ENCODE data around the gene STON2.
"Not testable (repeated sequence)": the region's sequence is repeated elsewhere in the genome, so short reads cannot be mapped to it uniquely, and the experiment has no call there.

STON2 gene, protein sequence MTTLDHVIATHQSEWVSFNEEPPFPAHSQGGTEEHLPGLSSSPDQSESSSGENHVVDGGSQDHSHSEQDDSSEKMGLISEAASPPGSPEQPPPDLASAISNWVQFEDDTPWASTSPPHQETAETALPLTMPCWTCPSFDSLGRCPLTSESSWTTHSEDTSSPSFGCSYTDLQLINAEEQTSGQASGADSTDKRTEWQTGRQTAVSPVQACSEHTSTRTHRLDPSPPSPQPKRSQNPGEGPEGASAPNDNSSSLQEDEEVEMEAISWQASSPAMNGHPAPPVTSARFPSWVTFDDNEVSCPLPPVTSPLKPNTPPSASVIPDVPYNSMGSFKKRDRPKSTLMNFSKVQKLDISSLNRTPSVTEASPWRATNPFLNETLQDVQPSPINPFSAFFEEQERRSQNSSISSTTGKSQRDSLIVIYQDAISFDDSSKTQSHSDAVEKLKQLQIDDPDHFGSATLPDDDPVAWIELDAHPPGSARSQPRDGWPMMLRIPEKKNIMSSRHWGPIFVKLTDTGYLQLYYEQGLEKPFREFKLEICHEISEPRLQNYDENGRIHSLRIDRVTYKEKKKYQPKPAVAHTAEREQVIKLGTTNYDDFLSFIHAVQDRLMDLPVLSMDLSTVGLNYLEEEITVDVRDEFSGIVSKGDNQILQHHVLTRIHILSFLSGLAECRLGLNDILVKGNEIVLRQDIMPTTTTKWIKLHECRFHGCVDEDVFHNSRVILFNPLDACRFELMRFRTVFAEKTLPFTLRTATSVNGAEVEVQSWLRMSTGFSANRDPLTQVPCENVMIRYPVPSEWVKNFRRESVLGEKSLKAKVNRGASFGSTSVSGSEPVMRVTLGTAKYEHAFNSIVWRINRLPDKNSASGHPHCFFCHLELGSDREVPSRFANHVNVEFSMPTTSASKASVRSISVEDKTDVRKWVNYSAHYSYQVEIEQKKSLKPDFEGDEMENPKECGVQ

DNA sequence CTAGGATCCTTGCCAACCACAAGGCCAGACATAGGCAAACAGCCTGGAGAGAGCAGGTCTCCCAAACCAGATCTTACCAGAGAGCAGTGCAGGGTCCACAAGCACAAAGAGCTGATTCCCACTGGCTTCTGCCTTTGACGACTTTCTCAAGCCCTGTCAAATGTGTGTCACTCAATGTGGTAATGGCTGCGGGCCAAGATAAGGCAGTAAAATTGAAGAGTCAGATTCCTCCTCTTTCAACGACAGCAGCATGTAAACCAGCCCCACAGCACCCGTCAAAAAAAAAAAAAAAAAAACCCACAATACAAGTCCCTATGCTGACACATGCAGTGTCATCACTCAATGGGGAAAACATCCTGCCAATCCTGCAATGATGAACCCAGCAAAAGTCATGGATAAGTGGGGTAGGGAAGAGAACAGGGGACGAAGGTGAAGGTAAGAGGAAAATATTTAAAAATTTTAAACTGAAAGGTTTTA lies at the start of gene STON2:
Gene STON2 (minus strand): TSS at position 123 of the 477 bp plus-strand sequence. CDS start 1,942 bp downstream, outside the sequence.
- intact Hi-C loops (cut with DNase I): no loop called here
- DNase-seq: peak in 1 of 42 donors; percentile 22

DNA sequence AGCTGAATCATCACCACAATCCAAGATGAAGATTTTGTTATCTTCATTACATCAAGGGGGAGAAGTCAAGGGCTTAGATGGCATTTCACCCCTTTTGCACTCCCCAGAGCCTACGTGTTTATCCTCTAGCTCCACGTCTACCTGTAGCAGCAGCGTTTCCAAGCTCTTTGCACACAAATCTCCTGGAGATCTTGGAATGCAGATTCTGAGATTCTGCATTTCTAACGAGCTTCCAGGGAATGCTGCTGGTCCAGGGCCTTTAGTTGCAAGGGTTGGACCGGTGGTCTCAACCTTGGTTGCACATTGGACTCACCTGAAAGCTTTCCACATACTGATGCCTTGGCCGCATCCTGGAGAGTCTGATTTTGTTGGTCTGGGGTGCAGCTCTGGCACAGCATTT lies 49.5 kb upstream of the STON2 start:
- intact Hi-C loops (cut with DNase I): no loop called here
- DNase-seq: no peak

DNA sequence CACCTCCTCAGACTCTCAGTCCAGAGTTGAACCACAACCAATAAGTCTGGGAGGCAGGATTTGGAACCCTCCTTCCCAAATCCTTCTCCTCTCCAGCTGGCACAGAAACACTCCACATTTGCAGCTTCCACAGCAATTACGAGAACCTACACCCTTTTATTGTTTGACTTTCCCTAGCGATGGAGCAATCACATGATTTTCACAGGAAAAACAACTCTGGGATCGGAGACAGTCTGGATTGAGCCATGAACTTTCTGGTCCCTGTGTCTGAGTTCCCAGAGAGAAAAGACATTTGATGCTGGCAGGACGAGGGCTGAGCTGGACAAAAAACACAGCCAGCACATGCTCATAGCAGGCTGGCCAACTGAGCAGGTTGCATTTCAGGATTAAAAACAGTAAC lies 49.0 kb upstream of the STON2 start:
- intact Hi-C loops (cut with DNase I): no loop called here
- no peak for DNase-seq

DNA sequence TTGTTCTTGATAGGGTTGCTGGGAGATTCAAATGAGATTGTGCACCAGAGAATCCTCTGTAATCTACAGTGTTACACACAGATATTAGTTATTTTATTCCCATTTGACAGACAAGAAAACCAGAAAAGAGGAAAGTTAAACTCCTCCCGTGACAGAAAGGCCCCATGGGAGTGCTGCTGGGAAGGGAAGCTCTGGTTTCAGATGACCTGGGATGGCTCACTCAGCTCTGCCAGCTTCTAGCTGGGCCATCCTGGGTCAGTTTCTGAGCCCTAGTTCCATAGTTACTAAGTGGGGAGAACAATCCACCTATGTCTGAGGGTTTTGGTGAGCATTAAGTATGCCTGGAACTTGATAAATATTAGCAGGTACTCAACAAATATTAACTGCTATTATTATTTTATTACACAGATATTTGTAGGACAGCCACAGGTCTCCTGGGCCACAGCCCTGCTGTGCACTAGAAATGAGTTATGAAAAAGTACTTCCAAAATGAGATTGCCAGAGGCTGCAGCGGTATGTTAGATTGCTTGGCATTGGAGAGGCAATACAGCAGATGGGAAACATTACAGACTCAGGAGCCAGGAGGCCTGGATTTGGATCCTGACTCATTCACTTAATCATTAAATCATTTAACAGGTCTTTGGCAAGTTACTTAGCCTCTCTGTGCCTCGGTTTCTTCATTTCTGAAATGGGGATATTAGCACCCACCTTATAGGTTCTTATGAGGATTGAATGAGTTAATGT lies 47.1 kb upstream of the STON2 start:
- intact Hi-C loops (cut with DNase I): no loop called here
- no peak for DNase-seq

DNA sequence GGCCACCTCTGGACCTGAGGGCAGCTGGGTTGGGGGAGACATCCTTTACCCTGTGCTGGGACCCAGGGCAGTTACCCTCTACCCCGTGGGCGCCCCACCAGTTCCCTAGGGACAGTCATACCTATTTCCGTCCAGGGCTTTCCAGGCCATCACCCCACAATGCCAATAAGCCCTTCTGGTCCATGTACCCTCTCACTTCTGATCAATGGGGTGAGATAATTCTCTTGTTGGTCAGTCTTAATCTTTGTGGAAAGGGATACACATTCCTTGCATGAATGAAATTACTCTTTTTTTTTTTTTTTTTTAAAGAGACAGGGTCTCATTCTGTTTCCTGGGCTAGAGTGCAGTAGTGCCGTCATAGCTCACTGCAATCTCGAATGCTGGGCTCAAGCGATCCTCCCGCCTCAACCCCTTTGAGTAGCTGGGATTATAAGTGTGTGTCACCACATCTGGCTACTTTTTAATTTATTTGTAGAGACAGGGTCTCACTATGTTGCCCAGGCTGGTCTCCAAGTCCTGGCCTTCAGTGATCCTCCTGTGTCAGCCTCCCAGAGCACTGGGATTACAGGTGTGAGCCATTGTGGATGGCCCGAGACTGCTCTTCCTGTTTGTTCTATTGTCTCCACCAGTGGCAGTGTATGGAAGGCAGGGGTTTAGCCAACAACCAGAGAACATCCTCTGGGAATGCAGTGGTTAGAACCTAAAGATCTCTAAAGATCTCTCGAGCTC lies 46.3 kb upstream of the STON2 start:
- no peak for DNase-seq
- intact Hi-C loops (cut with DNase I): no loop called here

DNA sequence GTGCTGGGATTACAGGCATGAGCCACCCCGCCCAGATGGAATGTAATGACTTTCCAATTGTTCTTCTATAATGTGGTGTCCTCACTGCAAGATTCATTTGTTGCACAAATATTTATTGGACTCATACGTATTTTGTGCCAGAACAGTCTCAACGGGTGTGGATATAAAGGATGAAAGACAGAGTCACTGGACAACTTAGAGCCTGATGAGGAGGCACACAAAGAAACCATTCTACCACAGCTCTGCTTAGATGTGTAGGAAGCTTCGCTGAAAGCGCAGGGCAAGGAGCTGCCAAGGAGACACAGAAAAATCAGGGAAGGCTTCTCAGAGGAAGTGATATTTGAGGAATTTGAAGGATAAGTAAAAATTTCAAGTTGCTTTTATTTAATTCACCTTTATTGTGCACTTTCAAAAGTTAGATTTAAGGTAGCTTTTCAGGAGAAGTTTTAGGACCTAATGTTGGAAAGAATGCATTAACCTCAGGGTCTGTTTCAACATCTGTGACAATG lies 41.6 kb upstream of the STON2 start:
- intact Hi-C loops (cut with DNase I): no loop called here
- DNase-seq: no peak

DNA sequence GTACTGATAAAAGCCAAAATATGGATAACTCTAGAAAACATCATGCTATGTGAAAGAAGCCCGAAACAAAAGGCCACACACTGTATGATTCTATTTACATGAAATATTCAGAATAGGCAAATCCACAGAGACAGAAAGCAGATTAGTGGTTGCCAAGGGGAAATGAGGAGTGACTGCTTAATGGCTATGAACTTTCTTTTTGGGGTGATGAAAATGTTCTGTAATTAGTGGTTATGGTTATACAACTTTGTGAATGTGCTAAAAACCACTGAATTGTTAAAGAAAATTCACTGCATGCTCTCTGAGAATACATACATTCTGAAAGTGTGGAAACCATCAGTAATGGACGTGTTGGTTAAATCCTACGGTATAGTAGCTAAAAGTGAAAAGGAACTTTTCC lies 39.9 kb upstream of the STON2 start:
- intact Hi-C loops (cut with DNase I): no loop called here
- DNase-seq: no peak

DNA sequence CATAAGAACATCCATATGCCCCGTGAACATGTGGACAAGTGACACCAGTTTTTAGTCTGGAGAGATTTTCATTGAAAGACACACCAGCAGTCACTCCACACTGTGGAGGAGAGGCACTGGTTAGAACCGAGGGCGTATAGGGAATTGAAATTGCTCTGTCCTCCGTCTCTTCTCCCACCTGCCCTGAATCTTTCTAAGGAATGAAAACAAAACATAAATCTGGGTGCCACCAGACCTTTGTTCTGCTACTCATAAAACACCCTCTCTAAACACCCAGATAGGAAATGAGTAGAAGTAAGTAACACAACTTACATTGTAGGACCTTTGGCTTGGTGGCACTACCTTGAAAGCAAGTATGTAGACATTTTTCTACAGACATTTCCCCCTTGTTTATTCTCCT lies 37.1 kb upstream of the STON2 start:
- intact Hi-C loops (cut with DNase I): no loop called here
- no peak for DNase-seq

DNA sequence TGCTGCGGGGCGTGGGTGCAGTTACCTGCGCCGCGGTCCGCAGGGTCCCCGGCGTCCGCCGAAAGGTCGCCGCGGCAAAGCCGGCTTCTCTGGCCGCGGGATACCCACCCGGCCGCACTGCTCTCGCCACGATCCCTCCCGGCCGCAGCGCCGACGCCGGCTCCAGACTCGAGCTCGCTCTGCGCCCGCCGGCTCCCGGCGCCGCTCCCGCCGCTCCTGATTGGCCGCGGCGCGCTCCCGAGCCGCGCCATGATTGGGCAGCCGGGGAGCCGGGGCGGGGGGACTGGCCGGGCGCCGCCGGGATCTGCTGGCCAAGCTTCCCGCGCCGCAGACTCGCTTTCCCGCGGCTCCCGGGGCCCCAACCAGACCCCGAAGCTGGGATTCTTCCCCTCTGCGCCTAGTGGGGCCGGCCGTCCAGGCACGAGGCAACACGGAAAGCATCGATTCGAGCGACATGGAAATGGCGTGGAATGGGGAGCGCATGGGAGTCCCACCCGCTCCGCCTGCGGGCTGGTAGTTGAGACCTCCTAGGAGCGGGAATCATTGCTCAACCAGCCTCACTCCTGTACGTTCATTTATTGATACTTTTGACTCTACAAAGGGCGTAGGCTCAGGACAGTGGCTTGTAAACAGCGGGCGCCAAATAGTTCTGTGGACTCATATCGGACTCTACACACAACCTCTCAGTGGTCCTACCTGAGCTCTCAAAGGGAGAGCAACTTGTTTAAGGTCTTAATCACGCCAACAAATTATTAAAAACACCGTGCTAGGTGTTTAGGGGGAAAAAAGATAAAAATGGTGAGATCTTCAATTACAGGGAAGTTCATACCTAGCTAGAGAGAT lies 36.4 kb upstream of the STON2 start:
- intact Hi-C loops (cut with DNase I): no loop called here
- peak; percentile 28 to 90 (median 78) for DNase-seq

DNA sequence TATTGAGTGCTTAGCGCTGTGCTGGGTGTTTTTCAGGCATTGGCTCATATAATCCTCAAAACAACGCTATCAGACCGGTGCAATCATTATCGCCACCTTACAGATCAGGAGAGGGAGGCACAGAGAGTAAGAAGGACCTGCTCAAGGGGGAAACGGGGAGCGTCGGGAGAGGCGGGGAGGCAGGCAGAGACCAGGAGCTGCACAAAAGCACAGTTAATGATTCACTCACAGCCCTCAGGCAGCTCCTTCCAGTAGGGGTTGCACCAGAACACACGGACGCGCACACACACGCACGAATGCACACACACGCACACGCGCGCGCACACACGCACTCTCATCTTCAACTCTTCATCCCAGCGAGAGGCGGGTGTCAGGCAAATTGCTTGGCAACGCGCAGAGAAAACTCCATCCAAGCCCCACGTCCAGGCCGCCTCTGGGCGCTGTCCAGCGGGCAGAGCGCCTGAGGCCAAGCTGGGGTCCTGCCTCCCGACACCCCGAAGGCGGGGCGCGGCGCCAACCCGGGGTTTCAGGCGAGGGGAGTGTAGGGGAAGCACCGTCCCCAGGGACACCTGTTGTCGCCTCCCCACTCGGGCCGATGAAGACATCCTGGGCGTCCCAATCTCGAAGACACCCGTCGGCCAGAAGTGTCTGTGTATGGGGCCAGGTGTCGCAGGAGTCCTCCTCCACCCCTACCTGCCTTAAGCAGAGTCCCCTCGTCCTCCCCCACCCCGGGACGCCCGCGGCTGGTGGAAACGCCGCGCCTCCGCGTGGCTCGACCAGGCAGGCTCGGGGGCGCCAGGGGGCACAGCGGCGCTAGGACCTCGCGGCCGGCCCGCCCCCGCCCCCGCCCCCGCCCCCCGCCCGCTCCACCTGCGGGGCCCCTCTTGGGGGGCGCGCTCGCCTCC lies 35.5 kb upstream of the STON2 start:
- peak; percentile 41 to 85 (median 63) for DNase-seq
- intact Hi-C loops (cut with DNase I): no loop called here

DNA sequence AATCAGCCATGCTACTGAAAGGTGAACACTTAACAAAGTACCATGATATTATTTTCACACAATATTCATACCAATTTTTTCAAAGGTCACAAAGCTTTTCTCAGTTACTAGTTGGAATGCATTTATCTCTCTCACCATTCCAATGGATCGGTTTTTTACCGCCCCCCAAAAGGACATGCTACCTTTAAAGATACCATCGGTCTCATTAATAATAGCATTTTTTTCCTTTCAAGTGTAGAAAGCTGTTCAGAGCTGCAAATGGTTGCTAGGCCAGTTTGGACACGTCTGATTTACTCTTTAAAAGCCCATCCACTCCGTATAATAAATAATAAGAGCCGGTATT lies 34.9 kb upstream of the STON2 start:
- intact Hi-C loops (cut with DNase I): no loop called here
- DNase-seq: no peak

DNA sequence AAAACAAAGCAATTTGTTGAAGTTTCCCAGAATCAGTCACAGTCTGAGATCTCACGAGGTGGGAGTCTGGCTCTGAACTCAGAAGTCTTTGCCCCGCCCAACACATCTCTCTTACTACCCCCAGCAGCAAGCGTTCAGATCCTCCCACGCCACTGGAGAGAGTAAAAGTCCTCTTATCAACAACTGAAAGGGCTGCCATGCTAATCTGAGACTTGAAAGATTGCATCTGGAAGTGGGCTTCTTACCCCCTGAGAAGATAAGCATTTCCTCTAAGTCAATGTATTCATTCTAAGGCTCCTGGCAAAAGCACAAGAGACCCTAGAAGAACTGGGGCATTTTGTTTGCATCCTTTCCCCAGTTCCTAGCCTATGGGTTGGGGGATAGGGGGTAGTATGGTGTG lies 34.1 kb upstream of the STON2 start:
- peak in 2 of 42 donors; percentile 24 to 32 for DNase-seq

DNA sequence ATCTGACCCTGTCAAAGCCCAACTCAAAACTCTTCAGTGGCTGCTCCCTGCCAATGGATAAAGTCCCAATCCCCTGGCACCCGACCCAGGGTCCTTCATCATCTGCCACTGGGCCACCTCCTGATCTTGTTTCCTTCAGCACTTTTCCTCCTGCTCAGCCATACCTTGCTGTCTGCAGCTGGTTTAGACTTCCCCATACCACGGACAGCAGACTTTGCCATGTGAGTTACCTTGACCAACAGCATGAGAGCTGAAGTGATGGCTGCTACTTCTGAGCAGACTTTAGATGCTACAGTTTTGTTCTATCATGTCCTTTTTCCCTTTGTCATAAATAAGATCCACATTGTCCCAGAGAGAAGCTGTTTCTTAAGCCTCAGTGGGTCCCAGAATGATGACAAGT lies 33.3 kb upstream of the STON2 start:
- intact Hi-C loops (cut with DNase I): no loop called here
- DNase-seq: no peak

More for the DNA sequence above, 34.1 kb upstream of the STON2 start:
- intact Hi-C loops (cut with DNase I): no loop called here

DNA sequence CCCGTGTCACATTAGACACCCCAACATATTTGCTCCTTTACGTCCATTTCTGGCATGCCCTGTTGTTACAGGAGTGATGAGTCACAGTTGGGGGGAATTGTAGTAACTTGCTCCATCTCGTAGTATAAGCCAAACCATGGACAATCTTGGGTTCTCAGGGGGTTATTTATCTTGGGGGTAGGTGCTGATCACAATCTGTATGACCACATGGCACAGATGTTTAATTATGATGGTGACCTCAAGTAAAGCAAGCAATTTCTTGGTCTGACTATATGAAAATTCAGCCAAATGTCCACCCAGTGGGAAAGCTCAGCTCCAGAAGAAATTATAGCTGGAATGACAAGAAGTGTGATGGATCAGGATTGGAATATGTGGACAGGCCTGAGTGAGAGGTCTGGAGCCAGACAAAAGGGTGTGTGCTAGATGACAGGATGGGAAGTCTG lies 32.1 kb upstream of the STON2 start:
- no peak for DNase-seq
- intact Hi-C loops (cut with DNase I): no loop called here

DNA sequence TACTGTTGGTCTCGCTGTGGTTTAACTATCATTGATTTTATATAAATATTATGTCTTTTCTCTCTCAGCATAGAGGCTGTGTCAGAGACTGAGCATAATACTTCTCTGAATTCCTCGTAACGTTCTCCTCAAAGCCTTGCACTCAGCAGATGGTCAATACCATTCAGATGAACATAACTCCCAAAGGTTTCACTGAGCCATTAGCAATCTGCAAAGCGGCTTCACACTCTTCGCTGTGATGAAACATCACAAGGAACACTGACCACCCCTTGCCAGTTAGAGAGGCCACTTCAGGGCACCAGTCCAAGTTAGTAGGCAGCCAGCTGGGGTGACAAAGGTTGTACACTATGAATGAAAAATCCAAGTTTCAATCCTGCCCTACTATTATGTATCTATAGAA lies 30.1 kb upstream of the STON2 start:
- intact Hi-C loops (cut with DNase I): no loop called here
- DNase-seq: peak in 6 of 42 donors; percentile 23 to 71 (median 40)

DNA sequence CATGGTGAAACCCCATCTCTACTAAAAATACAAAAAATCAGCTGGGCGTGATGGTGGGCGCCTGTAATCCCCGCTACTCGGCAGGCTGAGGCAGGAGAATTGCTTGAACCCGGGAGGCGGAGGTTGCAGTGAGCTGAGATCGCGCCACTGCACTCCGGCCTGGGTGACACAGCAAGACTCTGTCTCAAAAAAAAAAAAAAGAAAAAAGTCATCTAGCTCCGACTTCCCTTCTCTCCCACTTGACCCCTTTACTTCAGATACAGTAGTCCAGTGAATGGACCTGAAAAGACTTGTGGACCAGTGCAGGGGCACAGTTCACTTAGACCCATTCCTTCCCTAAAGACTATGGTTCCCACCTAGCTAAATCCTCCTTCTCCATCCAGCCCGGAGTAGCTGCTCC lies 29.6 kb upstream of the STON2 start:
- DNase-seq; intact Hi-C loops (cut with DNase I): not testable (repeated sequence)

DNA sequence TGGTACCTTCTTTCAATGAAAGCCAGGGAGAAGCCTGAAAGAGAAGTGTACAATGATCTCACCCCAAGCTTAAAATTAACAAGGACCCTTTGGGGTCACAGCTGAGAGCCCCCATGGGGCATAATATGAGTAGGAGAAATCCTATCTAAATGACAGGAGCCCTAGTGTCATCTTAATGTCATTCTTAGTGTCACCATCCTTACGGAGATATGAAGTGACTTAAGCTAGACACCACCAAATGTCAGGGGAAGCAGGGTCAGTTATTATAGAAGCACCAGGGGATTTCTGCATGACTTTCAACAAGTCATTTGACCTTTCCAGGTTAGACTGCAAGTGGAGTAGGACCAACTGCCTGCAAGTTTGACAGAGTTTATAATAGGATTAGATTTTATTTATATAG lies 28.9 kb upstream of the STON2 start:
- intact Hi-C loops (cut with DNase I): no loop called here
- no peak for DNase-seq

Measured in head of caudate nucleus (tissue), 42 donors.